ENCODE measurements around the gene CBFA2T3.
"Not testable (repeated sequence)": the region's sequence is repeated elsewhere in the genome, so short reads cannot be mapped to it uniquely, and the experiment has no call there.

Gene CBFA2T3

GRCh38 chr16:88977018-88977811 is at the start of gene CBFA2T3:
Gene CBFA2T3 (minus strand): TSS chr16:88977207. CDS start chr16:88976807, 400 bp downstream.
- DNase-seq, result no peak

GRCh38 chr16:89026121-89026612 is 49.2 kb upstream of the CBFA2T3 start:
- peak; percentile 9 for DNase-seq

GRCh38 chr16:89025636-89026035 is 48.6 kb upstream of the CBFA2T3 start:
- DNase-seq, result no peak

GRCh38 chr16:89024546-89025060 is 47.6 kb upstream of the CBFA2T3 start:
- DNase-seq, result no peak

- no peak for DNase-seq
These were observed 46.9 kb upstream of the CBFA2T3 start for GRCh38 chr16:89023621-89024511.

GRCh38 chr16:89023151-89023551 is 46.1 kb upstream of the CBFA2T3 start:
- no peak for DNase-seq

GRCh38 chr16:89022051-89022836 is 45.2 kb upstream of the CBFA2T3 start:
- DNase-seq, result no peak

- DNase-seq, result no peak
These were observed 44.1 kb upstream of the CBFA2T3 start for GRCh38 chr16:89020925-89021595.

- DNase-seq, result no peak
These were observed 43.3 kb upstream of the CBFA2T3 start for GRCh38 chr16:89020068-89020924.

GRCh38 chr16:89019511-89019910 is 42.5 kb upstream of the CBFA2T3 start:
- no peak for DNase-seq

GRCh38 chr16:89018282-89019158 is 41.5 kb upstream of the CBFA2T3 start:
- DNase-seq, result no peak

GRCh38 chr16:89017543-89018281 is 40.7 kb upstream of the CBFA2T3 start:
- DNase-seq, result no peak

GRCh38 chr16:89016561-89016960 is 39.6 kb upstream of the CBFA2T3 start:
- DNase-seq, result not testable (repeated sequence)

- DNase-seq, result no peak
These were observed 38.4 kb upstream of the CBFA2T3 start for GRCh38 chr16:89015271-89015859.

- no peak for DNase-seq
These were observed 37.6 kb upstream of the CBFA2T3 start for GRCh38 chr16:89014403-89015230.

- DNase-seq, result no peak
These were observed 36.8 kb upstream of the CBFA2T3 start for GRCh38 chr16:89013692-89014402.

GRCh38 chr16:89013111-89013510 is 36.1 kb upstream of the CBFA2T3 start:
- no peak for DNase-seq

Measured in SHP77 treated with DMSO at 0.1 percent for 48 hours (cell line).